DMS153 treated with DMSO at 0.1 percent for 48 hours (cell line): Measurements from ENCODE around the gene OR2D3.
"Not testable (repeated sequence)": the region's sequence is repeated elsewhere in the genome, so short reads cannot be mapped to it uniquely, and the experiment has no call there.

Source experiments
- DNase-seq: peaks from one replicate; lab custom pipeline; 2025; ENCODE audit not compliant: unreplicated experiment; lab: John Stamatoyannopoulos, UW

The OR2D3 gene

DNA sequence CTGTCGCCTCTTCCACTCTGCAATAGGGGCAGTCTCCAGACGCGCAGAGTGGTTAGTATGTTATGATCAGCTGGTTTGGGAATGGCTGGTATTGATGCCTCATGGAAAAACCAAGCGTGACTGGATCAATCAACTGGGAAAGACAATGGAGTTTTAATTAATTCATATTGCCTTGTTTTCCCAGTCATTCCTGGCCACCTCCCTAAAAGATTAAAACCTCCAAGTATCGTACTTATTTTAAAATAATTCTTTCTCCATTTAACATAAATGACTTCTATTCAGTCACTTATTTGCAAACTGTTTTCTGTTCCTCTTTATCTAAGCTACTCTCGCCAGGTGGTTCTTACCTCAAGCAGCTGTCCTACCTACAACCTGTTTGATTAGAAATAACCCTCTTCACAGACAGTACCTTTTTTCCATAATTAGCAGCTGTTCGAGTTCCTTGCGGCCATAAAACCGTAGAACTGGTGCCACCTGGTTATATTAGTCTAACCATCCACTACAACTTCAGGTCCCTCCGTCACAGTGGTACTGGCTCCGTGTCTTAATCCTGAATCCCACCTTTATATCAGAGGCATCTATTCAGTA is 6.3 kb downstream of the OR2D3 start:
- no peak for DNase-seq

DNA sequence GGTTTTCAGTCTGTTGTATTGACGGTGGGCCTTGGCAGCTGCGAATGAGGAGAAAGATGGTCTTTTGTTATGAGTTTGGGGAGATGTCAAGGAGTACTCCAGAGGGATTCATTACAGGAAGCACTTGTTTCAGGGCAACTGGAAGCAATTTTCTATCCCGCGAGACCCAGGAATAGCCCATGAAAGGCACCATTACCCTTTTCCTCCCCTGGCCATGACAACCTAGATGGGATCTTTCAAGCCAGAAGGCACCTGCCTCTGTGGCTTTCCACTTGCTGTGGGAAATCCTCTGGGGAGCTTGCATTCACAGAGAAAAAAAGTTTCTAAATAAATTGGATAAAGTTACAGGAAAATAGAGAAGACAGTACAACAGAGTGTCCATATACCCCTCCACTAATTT is 8.1 kb downstream of the OR2D3 start:
- no peak for DNase-seq

DNA sequence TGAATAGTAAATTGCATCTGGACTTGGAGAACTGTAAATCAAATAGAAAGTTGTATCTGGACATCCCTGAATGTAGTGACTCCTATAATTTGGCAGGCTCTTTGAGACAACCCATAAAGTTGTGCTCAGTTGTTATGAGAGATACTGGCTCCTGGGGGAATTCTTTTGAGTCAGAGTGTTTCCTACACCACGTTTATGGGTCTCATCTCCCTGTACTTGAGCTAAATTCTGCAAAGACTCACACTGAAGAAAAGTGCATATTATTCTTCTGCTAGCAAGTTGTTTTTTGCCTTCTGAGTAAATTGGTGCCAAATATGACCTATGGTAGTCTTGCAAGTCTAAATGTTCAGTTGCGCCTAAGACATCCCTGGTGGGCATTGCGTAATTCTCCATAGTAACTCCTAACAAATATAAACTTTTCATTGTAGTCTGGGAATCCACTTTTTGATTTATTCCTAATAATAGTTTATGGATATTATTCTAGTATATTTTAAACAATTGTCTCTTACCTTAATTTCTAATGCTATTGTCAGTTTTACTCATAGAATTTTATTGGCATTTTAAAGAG is 10.4 kb downstream of the OR2D3 start:
- DNase-seq, result no peak

DNA sequence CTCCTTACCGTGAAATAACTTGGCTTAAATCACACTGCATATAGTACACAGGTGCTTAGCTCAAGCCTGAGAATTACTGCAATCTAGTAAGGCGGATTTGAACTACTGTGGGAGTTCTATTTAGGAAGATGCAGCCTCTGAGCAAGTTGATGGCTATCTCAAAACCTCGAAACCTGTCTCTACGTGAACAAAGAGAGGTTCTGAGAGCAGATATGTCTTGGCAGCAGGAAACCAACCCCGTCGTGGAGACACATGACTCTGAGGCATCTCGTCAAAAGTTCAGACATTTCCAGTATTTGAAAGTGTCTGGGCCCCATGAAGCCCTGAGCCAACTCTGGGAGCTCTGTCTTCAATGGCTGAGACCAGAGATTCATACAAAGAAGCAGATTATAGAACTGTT is 11.3 kb downstream of the OR2D3 start:
- no peak for DNase-seq

DNA sequence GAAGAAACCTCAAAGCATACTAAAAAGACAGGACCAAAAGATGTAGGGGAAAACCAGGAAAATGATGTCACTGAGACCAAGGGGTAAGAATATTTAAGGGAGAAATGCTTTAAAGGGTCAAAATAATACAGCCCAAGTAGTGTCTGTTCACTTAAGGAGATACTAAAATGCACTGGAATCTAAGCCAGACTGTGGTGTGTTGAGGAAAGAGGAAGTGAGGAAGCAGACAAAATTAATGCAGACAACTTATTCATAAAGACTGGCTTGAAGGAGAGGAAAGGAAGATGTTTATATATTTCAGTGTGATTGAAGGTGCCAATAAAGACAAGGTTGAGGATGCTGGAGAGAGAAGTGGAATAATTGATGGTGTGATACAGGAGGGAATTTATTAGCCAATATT is 21.2 kb downstream of the OR2D3 start:
- DNase-seq, result no peak

DNA sequence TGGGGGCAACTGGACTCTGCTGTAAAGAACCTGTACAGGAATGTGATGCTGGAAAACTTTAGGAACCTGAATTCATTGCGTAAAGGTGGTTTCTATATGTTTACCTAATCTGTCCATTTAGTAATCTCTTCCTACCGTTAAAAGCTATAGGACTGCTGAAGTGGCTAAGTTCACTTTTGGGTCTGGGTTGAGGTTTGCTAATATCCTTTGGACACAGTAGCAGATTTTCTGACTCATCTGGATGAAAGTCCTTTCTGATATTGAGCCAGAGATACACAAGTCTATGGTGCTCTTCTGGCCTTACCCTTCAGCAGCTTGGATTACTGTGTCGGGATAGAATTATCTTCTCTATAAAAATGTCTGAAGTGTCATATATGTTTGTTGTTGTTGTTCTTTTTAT is 22.3 kb downstream of the OR2D3 start:
- DNase-seq, result no peak

DNA sequence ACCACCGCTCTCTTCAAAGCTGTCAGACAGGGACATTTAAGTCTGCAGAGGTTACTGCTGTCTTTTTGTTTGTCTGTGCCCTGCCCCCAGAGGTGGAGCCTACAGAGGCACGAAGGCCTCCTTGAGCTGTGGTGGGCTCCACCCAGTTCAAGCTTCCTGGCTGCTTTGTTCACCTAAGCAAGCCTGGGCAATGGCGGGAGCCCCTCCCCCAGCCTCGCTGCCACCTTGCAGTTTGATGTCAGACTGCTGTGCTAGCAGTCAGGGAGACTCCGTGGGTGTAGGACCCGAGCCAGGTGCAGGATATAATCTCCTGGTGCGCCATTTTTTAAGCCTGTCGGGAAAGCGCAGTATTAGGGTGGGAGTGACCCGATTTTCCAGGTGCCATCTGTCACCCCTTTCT is 33.4 kb downstream of the OR2D3 start:
- not testable (repeated sequence) for DNase-seq

DNA sequence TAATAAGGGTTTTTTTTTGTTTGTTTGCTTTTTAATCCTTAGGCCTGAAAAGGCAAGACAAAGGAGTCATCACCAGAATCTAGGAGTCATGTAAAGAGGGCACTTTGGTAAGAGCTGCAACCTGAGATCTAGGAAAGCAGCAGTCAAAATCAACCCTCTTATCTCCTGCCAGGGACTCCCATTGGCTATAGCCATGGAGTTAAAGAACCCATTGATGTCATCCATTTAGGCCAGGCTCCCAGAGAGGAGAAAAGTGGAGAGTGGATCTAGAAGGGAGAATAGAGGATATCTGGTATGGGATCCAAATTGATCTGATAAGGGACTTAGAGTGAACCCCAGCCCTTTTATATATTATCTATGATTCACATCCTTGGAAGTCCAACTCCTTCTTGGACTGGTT is 41.3 kb downstream of the OR2D3 start:
- DNase-seq, result no peak

DNA sequence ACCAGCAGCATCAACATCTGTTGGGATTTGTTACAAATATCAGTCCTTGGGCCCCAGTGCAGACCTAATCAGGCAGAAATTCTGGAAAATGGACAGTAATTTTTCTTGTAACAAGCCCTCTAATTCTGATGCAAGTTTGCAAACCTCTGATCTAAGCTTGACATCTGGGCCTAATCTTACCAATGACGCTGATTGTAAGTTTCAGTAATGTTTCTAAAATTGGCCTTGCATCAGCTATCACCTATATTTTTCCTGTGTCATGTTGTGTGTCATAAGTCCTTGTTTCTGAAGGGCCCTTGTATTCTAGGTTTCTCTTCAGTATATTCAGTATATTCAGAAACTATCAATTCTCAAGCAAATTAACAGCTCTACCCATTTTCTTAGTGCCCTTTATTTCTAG is 41.9 kb downstream of the OR2D3 start:
- no peak for DNase-seq

DNA sequence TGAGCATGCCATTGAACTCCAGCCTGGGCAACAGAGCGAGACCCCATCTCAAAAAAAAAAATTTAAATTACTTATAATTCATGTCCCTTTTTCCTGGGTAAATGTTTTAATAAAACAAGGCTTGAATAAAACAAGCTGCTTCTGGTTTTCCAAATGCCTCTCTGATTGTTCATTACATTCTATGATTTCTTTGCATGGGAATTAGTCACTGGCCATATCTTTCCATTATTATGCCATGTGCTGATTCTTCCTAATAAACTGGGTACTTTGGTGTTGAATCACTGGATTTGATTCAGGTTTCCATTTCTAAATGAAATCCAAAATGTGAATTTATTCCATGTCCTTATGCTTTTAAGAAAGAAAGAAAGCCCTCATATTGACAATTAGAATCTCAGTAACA is 48.0 kb downstream of the OR2D3 start:
- DNase-seq, result no peak

DNA sequence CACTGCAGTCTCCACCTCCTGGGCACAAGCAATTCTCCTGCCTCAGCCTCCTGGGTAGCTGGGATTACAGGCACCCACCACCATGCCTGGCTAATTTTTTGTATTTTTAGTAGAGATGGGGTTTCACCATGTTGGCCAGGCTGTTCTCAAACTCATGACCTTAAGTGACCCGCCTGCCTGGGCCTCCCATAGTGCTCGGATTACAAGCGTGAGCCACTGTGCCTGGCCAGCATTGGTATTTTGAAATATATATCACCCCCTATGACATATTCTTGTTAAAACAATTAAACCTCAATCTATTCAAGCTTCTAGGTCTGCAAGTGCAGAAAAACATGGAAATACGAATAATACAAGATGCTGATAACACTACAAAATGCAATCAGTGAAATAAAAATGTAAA is 49.1 kb downstream of the OR2D3 start:
- not testable (repeated sequence) for DNase-seq
